Activated T-helper 1 cell treated with anti-CD3 and anti-CD28 coated beads, Interleukin-12 subunit alpha, Interleukin-12 subunit beta, Interleukin-2, Interleukin-4 antibody, amounts not matched to agents 30 ng/mL and 10 ng/mL and 1 ng/mL, durations not matched to agents 14 hours and 24 hours and 36 hours (primary cell): ENCODE measurements around the gene IRF2BPL. TPM values are rescaled to one million over a fixed set of nuclear protein-coding genes. Genes with fewer than 3 reads are reported as not detected.

Experiments used
- DNase-seq: peaks from one replicate; pipeline ENCODE4 v3.0.0; 2021; ENCODE audit warnings: low spot score
- H3K27ac Mint-ChIP-seq: one replicate; pipeline ENCODE4 v1.8.0; 2021; ENCODE audit warnings: mild to moderate bottlenecking, mixed read lengths
- H3K27me3 Mint-ChIP-seq: one replicate; pipeline ENCODE4 v1.8.0; 2022; ENCODE audit warnings: mild to moderate bottlenecking, moderate library complexity, mixed read lengths; ENCODE audit not compliant: insufficient read depth
- H3K36me3 Mint-ChIP-seq: one replicate; pipeline ENCODE4 v1.8.0; 2021; ENCODE audit warnings: low read depth, mixed read lengths
- H3K4me1 Mint-ChIP-seq: one replicate; pipeline ENCODE4 v1.8.0; 2021; ENCODE audit warnings: low read depth, mixed read lengths
- H3K4me3 Mint-ChIP-seq: one replicate; pipeline ENCODE4 v1.8.0; 2021; ENCODE audit warnings: mild to moderate bottlenecking, moderate library complexity, mixed read lengths
- H3K9me3 Mint-ChIP-seq: one replicate; pipeline ENCODE4 v1.8.0; 2021; ENCODE audit warnings: mixed read lengths
- intact Hi-C: fragments of 100-400 bp; cut with micrococcal nuclease; formaldehyde crosslinking; loops from one replicate; pipeline ENCODE4 v1.15.1; 2024
- total RNA-seq: library from RNA; stranded (reverse); gene quantifications from 2 replicates; pipeline ENCODE4 v1.2.3, GENCODE V29; 2022

IRF2BPL gene
- total RNA-seq, 1 donor from 2014 or later = 26.5 TPM

- Mint-ChIP-seq H3K4me1 (peaks cover 11% of the 10 kb centered on the region), H3K27me3 (peaks cover 8% of the 10 kb centered on the region), H3K4me3 (no peak overlapping the region), H3K27ac (no peak overlapping the region), H3K36me3 (no peaks in the 10 kb centered on the region), H3K9me3 (no peaks in the 10 kb centered on the region)
- intact Hi-C loops = no loop called here
- DNase-seq = no peak
Measured at GRCh38 chr14:77008541-77008940, 20.0 kb downstream of the IRF2BPL start.

DNA sequence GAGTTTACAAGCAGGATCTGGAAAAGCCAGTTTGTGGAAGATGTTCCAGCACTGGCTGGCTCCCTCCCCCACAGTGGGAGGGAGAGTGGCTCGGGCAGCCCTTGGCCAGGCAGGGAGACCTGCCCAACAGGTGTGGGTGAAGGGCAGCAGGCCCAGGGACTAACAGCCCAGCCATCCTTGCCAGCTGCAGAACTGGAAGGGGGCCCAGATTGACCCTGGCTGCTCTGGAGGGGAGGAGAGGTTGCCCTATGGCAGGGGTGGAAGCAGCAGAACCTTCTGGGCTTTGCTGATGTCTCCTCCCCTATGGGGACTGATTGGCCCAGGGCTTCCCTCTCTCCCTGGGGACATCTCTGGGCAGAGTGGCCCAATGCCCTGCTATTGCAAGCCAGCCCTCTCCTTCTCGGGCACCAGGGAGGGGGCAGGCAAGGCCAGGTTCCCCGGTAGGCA is 20.5 kb downstream of the IRF2BPL start:
- intact Hi-C loops = no loop called here
- peaks cover 8% of the 10 kb centered on the region for H3K27me3 Mint-ChIP-seq
- no peaks in the 10 kb centered on the region for H3K9me3 Mint-ChIP-seq
- H3K36me3 Mint-ChIP-seq = no peaks in the 10 kb centered on the region
- H3K4me3 Mint-ChIP-seq = no peak overlapping the region
- no peak for DNase-seq
- peaks cover 11% of the 10 kb centered on the region for H3K4me1 Mint-ChIP-seq
- H3K27ac Mint-ChIP-seq = no peak overlapping the region

DNA sequence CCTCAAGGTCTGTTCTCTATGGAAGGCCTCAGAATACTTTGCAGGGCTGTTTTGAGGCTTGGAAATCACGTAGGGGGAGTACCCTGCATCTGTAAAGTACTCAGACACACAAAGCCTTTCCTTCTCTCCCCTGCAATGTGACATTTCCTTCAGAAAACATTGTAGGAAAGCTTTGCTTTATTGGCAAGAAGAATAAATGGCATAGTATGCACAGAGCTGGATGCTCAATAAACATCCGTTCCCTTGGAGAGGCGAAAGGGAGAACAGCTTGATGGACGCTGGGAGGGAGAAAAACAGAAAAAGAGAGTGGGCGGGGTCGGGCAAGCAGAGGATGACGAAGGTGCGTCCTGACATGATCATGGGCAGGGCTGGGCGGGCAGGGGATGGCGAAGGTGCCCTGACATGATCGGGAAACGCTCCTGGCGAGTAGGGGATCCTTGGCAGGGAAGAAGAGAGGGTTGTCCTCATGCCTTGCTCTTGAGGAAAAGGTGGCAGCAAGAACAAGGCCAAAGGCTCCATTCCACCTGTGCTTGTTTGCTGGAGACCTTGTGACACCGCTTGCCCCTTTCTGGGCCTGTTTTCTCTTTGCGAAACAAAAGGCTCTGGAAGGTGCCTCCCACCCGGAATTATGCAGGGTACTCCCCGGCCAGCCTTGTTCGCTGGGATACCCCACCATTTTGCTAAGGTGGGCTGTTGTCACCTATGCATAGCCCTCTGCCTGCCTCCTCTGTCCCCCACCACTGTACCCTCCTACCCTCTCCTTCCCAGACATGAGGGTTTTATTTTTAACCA is 21.1 kb downstream of the IRF2BPL start:
- Mint-ChIP-seq H3K4me3 (no peak overlapping the region), H3K27ac (no peak overlapping the region), H3K27me3 (peaks cover 3% of the 10 kb centered on the region), H3K9me3 (no peaks in the 10 kb centered on the region), H3K4me1 (peaks cover 11% of the 10 kb centered on the region), H3K36me3 (no peaks in the 10 kb centered on the region)
- no peak for DNase-seq
- intact Hi-C loops = no loop called here

DNA sequence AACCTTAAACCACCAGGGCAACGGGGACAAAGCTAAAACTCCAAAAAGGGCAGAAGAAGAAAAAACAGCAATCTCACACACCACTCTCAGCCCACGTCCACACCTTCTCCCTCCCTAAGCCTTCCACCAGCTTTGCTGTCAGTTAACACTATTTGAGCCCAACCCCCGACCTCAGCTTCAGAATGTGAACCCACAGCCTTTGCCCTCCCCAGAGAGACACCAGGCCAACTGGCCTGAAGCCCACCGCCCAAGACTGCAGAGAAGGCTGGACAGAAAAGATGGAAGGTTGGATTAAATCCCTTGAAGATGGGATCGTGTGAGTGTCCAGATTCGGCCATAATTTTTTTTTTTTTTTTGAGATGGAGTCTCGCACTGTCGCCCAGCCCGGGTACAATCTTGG is 22.4 kb downstream of the IRF2BPL start:
- Mint-ChIP-seq H3K27me3 (peaks cover 3% of the 10 kb centered on the region), H3K9me3 (no peaks in the 10 kb centered on the region), H3K27ac (peak overlapping the region; percentile 38), H3K36me3 (no peaks in the 10 kb centered on the region), H3K4me1 (peaks cover 13% of the 10 kb centered on the region), H3K4me3 (no peak overlapping the region)
- DNase-seq = no peak
- intact Hi-C loops = no loop called here

DNA sequence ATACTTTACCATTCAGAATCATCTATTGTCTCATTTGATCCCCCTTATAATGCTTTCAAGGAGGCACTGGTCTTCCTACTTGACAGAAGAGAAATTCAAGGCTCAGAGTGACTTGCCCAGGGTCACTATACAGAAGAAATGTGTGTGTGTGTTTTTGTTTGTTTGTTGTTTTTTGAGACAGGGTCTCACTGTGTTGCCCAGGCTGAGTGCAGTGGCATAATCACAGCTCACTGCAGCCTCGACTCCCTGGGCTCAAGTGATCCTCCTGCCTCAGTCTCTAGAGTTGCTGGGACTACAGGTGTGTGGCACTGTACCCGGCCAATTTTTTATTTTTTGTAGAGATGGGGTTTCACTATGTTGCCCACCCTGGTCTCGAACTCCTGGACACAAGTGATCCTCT is 22.9 kb downstream of the IRF2BPL start:
- DNase-seq = no peak
- H3K27me3 Mint-ChIP-seq = peaks cover 3% of the 10 kb centered on the region

GRCh38 chr14:77004711-77005460 is 23.6 kb downstream of the IRF2BPL start:
- Mint-ChIP-seq H3K9me3 (no peaks in the 10 kb centered on the region), H3K4me3 (no peak overlapping the region), H3K36me3 (no peaks in the 10 kb centered on the region), H3K4me1 (peaks cover 22% of the 10 kb centered on the region), H3K27me3 (peaks cover 1% of the 10 kb centered on the region), H3K27ac (no peak overlapping the region)
- DNase-seq = no peak
- intact Hi-C loops = no loop called here

More for the DNA sequence above, 22.9 kb downstream of the IRF2BPL start:
- Mint-ChIP-seq H3K4me1 (peaks cover 18% of the 10 kb centered on the region), H3K4me3 (no peak overlapping the region), H3K36me3 (no peaks in the 10 kb centered on the region), H3K9me3 (no peaks in the 10 kb centered on the region), H3K27ac (no peak overlapping the region)
- intact Hi-C loops = no loop called here

- intact Hi-C loops = no loop called here
- Mint-ChIP-seq H3K27me3 (peaks cover 1% of the 10 kb centered on the region), H3K36me3 (no peaks in the 10 kb centered on the region), H3K27ac (no peak overlapping the region), H3K4me3 (no peak overlapping the region), H3K4me1 (peaks cover 22% of the 10 kb centered on the region), H3K9me3 (no peaks in the 10 kb centered on the region)
- no peak for DNase-seq
Measured at GRCh38 chr14:77003960-77004710, 24.4 kb downstream of the IRF2BPL start.

GRCh38 chr14:77002889-77003288 is 25.6 kb downstream of the IRF2BPL start:
- intact Hi-C loops = no loop called here
- Mint-ChIP-seq H3K27me3 (peaks cover 2% of the 10 kb centered on the region), H3K36me3 (no peaks in the 10 kb centered on the region), H3K4me1 (peaks cover 22% of the 10 kb centered on the region), H3K9me3 (no peaks in the 10 kb centered on the region), H3K4me3 (no peak overlapping the region), H3K27ac (no peak overlapping the region)
- DNase-seq = no peak

- intact Hi-C loops = no loop called here
- Mint-ChIP-seq H3K4me1 (peaks cover 22% of the 10 kb centered on the region), H3K27ac (no peak overlapping the region), H3K27me3 (peaks cover 2% of the 10 kb centered on the region), H3K9me3 (no peaks in the 10 kb centered on the region), H3K4me3 (no peak overlapping the region), H3K36me3 (no peaks in the 10 kb centered on the region)
- DNase-seq = no peak
Measured at GRCh38 chr14:77002335-77002734, 26.2 kb downstream of the IRF2BPL start.

DNA sequence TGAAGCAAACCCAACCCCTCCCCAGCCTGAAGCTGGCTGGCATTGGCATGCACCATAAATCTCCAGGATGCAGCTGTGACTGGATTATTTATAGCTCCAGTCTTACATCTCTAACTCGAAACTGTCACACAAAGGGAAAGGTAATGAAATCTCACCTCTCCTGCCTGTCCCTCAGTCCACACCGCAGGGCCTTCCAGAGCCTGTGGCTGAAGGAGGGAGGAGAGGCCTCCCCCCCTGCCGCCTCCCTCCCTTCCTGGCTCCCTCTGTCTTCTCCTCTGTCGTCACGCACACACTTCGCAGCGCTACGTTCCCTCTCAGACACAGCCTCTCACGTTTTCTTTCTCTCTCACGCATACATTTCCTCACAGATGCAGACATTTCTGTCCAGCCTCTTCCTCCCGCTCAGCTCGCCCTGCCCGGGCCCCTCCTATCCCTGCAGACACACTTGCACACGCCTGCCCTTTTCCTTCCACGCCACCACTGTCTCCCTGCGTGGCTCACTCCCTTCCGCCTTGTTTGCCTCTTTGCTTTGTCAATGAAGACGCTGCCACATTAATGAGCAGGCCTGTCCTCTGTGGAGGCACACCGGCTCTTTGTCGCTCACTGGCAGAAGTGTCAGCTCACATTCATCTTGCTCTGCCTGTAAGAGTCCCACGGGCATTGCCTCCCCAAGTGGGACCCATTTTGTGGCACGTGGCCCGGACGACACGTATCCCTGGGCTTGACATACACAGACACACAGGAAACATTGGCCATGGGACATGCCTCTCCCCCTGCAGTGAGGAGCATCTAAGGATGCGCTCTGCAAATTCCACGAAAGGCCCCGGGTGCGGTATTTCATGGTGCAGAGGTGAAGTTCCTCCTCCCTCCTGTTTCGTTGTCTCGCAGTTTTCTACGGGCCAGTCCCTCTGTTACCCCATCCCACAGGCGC is 27.9 kb downstream of the IRF2BPL start:
- Mint-ChIP-seq H3K4me3 (no peak overlapping the region), H3K27ac (peak overlapping the region; percentile 64), H3K9me3 (no peaks in the 10 kb centered on the region), H3K27me3 (peaks cover 2% of the 10 kb centered on the region), H3K36me3 (no peaks in the 10 kb centered on the region), H3K4me1 (peaks cover 26% of the 10 kb centered on the region)
- intact Hi-C loops = no loop called here
- DNase-seq = no peak

DNA sequence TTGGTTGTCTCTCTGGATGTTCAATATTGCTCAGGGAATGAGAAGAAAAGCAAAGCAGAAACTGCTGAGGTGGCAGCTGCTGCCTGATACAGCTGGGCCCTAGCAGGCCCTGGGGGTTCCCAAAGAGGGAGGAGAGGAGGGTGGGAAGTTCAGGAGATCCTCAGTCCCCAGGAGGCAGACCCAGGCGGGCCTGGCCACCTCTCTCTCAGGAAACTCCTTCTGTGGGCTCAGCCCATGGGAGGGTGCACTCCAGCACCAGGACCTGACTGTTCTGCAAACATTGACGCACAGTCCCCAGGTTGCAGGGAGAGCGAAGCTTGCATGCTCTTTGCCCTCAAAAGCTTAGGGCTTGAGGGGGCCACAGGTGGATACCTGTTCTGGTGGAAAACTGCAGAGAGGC is 29.6 kb downstream of the IRF2BPL start:
- intact Hi-C loops = no loop called here
- Mint-ChIP-seq H3K9me3 (no peaks in the 10 kb centered on the region), H3K4me3 (no peak overlapping the region), H3K27ac (no peak overlapping the region), H3K36me3 (no peaks in the 10 kb centered on the region), H3K27me3 (peaks cover 2% of the 10 kb centered on the region), H3K4me1 (peaks cover 25% of the 10 kb centered on the region)
- DNase-seq = no peak

- intact Hi-C loops = no loop called here
- Mint-ChIP-seq H3K27ac (no peak overlapping the region), H3K36me3 (no peaks in the 10 kb centered on the region), H3K4me3 (no peak overlapping the region), H3K27me3 (peaks cover 2% of the 10 kb centered on the region), H3K4me1 (peaks cover 20% of the 10 kb centered on the region), H3K9me3 (no peaks in the 10 kb centered on the region)
- DNase-seq = no peak
Measured at GRCh38 chr14:76997257-76997970, 31.1 kb downstream of the IRF2BPL start.
